ENCODE results near the gene CHD5.
A peak's percentile ranks its signal among the peaks of the same experiment; 100 is the strongest.

CHD5 gene

DNA sequence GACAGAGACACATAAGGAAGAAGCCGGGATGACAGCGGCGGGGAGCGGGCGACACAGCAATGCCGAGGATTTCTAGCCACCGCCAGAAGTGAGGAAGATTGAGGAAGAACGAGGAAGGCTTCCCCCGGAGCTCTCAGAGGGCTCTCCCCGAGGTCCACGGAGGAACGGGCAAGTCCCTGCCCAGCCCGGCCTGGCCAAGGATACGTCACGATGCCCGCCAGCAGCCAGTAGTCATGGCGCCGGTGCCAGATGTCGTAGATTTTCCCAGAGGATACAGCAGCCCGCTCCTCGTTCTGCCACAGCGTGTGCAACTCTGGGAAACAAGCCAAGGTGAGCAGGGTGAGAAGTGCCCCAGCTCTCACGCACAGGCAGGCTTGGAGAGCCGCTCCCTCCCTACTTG, 68.5 kb downstream of the CHD5 start:
- H3K4me3 ChIP-seq (replicated peaks; ENCODE audit: low read depth, low read length) = no peak overlapping the region
- TF ChIP-seq, protein P1, sequence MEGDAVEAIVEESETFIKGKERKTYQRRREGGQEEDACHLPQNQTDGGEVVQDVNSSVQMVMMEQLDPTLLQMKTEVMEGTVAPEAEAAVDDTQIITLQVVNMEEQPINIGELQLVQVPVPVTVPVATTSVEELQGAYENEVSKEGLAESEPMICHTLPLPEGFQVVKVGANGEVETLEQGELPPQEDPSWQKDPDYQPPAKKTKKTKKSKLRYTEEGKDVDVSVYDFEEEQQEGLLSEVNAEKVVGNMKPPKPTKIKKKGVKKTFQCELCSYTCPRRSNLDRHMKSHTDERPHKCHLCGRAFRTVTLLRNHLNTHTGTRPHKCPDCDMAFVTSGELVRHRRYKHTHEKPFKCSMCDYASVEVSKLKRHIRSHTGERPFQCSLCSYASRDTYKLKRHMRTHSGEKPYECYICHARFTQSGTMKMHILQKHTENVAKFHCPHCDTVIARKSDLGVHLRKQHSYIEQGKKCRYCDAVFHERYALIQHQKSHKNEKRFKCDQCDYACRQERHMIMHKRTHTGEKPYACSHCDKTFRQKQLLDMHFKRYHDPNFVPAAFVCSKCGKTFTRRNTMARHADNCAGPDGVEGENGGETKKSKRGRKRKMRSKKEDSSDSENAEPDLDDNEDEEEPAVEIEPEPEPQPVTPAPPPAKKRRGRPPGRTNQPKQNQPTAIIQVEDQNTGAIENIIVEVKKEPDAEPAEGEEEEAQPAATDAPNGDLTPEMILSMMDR (IDR thresholded peaks at IDR 0.05; ENCODE audit: low read length, missing control alignments) = no peak
- no peak for DNase-seq (ENCODE audit: low read depth)

DNA sequence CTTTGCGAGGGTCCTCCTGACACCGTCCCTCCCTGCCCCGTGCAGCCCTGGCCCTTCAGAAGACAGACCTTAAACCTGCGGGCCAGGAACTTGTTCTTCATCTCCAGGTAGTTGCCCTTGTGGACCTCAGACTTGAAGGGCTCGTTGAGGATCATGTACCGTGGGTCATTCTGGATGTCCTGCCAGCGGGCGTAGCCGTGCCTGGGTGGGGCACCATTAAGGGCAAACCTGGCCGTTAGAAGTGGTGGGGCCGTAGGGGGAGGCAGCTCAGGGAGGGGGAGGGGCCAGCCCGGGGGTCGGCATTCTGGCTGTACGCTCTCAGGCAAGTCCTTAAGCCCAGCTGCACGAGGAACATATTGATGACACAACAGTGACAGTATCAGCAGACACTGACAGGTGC, 69.8 kb downstream of the CHD5 start:
- H3K4me3 ChIP-seq (replicated peaks; ENCODE audit: low read depth, low read length) = no peak overlapping the region
- TF ChIP-seq, protein P1 (IDR thresholded peaks at IDR 0.05; ENCODE audit: low read length, missing control alignments) = no peak
- DNase-seq (ENCODE audit: low read depth) = no peak

DNA sequence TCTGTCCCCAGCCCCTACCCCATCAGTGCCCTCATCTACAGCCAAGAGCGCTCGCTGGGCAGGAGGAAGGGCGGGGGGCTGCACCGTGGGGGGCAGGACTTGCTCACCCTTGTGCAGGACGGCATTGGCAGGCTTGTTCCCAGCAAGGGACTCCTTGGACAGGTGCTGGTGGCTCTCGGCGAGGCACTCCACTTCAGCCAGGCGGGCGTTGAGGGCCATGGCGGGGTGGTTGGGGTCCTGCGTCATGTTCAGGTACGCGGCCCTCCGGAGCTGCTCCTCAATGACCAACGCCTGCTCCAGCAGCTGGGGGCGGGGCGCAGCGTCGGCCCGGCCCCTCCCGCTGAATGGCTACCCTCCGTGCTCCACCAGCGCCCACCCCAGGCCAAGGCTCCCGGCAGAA, 70.4 kb downstream of the CHD5 start:
- DNase-seq (ENCODE audit: low read depth) = no peak
- H3K4me3 ChIP-seq (replicated peaks; ENCODE audit: low read depth, low read length) = no peak overlapping the region
- TF ChIP-seq, protein P1 (IDR thresholded peaks at IDR 0.05; ENCODE audit: low read length, missing control alignments) = no peak

DNA sequence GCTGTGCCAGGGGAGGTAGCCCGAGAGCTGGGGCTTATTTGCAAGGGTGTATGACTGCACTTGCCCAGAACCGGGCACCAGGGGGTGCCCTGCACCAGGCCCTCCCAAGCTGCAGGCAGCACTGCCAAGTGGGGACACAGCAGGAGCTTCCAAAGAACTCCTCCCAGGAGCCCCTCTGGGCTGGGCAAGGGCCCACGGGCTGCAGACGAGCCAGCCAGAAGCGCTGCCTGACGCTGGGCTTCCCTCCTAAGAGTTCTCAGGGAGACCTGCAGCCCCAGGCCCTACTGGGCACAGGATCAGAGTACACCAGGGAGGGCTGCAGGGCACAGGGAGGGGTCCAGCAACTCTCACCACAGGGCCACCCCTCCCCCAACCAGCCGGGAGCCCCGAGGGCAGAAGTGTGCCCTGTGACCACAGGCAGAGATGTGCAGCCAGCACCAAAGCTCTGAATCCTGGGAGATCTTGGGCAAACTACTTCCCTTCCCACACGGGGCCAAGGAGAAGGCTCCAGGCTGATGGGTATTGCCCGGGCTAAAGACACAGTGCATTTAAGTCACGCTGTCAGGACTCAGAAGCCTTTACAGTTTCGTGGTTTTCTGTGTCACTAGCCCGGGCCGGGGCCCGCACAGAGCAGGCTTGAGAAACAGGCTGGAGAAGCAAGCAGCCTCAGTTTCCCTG, 71.0 kb downstream of the CHD5 start:
- TF ChIP-seq, protein P1 (IDR thresholded peaks at IDR 0.05; ENCODE audit: low read length, missing control alignments) = peak; percentile 52
- H3K4me3 ChIP-seq (replicated peaks; ENCODE audit: low read depth, low read length) = no peak overlapping the region
- peak; percentile 52 for DNase-seq (ENCODE audit: low read depth)

DNA sequence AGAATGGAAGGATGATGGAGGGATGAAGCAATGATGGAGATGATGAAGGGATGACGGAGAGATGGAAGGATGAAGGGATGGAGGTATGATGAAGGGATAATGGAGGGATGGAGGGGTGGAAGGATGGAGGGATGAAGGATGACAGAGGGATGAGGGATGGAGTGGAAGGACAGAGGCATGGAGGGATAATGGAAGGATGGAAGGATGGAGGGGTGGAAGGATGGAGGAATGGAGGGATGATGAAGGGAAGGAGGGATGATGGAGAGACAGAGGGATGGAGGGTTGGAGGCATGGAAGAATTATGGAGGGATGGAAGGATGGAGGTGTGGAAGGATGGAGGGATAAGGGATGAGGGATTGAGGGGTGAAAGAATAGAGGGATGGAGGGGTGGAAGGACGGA, 71.6 kb downstream of the CHD5 start:
- TF ChIP-seq, protein P1 (IDR thresholded peaks at IDR 0.05; ENCODE audit: low read length, missing control alignments) = no peak
- no peak overlapping the region for H3K4me3 ChIP-seq (replicated peaks; ENCODE audit: low read depth, low read length)
- no peak for DNase-seq (ENCODE audit: low read depth)

DNA sequence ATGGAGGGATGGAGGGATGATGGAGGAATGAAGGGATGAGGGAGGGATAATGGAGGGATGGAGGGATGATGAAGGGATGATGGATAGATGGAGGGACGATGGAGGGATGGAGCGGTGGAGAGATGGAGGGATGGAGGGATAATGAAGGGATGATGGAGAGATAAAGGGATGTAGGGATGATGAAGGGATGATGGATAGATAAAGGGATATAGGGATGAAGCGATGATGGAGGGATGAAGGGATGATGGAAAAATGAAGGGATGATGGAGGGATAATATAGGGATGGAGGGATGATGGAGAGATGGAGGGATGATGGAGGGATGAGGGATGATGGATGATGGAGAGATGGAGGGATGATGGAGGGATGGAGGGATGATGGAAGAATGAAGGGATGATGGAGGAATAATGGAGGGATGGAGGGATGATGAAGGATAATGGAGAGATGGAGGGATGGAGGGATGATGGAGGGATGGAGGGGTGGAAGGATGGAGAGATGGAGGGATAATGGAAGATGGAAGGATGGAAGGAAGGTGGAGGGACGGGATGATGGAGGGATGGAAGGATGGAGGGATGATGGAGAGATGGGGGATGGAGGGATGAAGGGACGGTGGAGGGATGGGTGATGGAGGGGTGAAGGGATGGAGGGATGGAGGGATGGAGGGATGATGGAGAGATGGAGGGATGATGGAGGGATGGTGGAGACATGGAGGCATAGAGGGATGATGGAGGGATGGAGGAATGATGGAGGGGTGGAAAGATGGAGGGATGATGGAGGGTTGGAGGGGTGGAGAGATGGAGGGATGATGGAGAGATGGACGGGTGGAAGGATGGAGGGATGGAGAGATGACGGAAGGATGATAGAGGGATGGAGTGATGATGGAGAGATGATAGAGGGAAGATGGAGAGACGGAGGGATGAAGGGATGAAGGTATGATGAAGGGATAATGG, 72.4 kb downstream of the CHD5 start:
- H3K4me3 ChIP-seq (replicated peaks; ENCODE audit: low read depth, low read length) = no peak overlapping the region
- no peak for DNase-seq (ENCODE audit: low read depth)
- TF ChIP-seq, protein P1 (IDR thresholded peaks at IDR 0.05; ENCODE audit: low read length, missing control alignments) = no peak

Measured in fibroblast of pulmonary artery (primary cell).